ENCODE results near the gene SOWAHC. TPM values are rescaled to one million over a fixed set of nuclear protein-coding genes. Genes with fewer than 3 reads are reported as not detected.

The SOWAHC gene
- total RNA-seq, 1 experiment from 2014 or later, result 18.6 TPM

DNA sequence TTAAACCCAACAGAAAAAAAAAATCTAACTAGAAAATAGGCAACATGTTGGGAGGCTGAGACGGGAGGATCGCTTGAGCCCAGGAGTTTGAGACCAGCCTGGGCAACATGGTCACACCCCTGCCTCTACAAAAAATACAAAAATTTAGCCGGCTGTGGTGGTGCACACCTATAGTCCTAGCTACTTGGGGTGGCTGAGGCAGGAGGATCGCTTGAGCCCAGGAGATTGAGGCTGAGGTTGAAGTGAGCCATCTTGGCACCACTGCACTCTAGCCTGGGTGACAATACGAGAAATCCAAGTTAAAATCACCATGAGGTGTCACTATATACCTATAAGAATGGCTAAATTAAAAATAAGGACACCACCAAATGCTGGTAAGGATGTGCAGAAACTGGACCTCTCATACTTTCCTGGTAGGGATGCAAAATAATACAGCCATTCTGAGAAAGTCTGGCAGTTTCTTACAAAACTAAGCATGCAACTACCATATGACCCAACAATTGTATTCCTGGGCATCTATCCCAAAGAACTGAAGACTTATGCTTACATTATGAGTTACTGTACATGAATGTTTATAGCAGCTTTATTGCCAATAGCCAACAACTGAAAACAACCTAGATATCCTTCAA lies 2.6 kb upstream of the SOWAHC start (continued):
- TF ChIP-seq, protein P1, sequence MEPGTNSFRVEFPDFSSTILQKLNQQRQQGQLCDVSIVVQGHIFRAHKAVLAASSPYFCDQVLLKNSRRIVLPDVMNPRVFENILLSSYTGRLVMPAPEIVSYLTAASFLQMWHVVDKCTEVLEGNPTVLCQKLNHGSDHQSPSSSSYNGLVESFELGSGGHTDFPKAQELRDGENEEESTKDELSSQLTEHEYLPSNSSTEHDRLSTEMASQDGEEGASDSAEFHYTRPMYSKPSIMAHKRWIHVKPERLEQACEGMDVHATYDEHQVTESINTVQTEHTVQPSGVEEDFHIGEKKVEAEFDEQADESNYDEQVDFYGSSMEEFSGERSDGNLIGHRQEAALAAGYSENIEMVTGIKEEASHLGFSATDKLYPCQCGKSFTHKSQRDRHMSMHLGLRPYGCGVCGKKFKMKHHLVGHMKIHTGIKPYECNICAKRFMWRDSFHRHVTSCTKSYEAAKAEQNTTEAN (CRISPR knock-in tag; IDR thresholded peaks at IDR 0.05), result no peak
- TF ChIP-seq, protein P2, sequence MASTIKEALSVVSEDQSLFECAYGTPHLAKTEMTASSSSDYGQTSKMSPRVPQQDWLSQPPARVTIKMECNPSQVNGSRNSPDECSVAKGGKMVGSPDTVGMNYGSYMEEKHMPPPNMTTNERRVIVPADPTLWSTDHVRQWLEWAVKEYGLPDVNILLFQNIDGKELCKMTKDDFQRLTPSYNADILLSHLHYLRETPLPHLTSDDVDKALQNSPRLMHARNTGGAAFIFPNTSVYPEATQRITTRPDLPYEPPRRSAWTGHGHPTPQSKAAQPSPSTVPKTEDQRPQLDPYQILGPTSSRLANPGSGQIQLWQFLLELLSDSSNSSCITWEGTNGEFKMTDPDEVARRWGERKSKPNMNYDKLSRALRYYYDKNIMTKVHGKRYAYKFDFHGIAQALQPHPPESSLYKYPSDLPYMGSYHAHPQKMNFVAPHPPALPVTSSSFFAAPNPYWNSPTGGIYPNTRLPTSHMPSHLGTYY (CRISPR knock-in tag; IDR thresholded peaks at IDR 0.05), result no peak
- TF ChIP-seq, protein P3, sequence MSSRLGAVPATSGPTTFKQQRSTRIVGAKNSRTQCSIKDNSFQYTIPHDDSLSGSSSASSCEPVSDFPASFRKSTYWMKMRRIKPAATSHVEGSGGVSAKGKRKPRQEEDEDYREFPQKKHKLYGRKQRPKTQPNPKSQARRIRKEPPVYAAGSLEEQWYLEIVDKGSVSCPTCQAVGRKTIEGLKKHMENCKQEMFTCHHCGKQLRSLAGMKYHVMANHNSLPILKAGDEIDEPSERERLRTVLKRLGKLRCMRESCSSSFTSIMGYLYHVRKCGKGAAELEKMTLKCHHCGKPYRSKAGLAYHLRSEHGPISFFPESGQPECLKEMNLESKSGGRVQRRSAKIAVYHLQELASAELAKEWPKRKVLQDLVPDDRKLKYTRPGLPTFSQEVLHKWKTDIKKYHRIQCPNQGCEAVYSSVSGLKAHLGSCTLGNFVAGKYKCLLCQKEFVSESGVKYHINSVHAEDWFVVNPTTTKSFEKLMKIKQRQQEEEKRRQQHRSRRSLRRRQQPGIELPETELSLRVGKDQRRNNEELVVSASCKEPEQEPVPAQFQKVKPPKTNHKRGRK (CRISPR knock-in tag; IDR thresholded peaks at IDR 0.05; ENCODE audit: borderline replicate concordance), result no peak

DNA sequence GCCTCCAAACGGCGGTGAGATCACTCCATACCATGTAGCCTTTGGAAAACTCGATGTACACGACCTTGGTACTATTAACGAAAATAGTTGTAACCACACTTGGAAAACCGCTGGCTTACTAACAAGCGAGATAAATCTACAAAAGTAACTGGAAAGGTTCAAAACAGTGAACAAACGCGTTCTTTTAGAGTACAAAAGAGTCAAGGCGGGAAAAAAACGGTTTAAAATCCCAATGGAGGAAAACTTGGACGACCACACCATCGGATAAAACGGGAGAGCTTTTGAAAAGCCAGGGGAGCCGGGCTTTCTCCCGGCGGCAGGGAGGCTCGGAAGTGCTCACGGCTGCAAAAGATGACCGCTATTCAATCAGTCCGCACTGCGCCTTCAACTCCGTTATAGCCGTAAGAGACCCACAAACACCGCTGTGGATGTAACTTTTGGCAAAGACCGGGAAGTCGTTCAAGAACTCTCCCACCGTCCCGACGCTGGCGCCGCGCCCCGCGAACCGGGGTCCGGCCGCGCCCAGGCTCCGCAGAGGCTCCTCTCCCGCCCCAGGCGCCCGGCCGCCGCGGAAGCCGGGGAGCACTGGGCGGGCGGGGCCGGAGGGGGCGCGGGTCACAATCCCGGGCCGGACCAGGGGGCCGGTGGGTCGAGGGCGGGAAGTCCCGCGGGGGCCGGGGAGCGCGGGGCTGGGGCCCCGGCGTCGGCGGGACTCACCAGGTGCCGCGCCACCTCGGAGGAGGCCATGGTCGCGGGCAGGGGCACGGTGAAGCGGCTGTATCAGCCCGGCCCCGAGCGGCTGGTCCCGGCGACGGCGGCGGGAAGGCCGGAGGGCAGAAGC lies 863 bp upstream of the SOWAHC start:
- peaks cover 14% of the 10 kb centered on the region for H3K27me3 Mint-ChIP-seq (ENCODE audit: low read depth)
- TF ChIP-seq FOXP1 (CRISPR knock-in tag; IDR thresholded peaks at IDR 0.05; ENCODE audit: borderline replicate concordance), result 0 out of 2 replicates have a peak, but pooled peaks have one; percentile 2
- TF ChIP-seq, protein P4, sequence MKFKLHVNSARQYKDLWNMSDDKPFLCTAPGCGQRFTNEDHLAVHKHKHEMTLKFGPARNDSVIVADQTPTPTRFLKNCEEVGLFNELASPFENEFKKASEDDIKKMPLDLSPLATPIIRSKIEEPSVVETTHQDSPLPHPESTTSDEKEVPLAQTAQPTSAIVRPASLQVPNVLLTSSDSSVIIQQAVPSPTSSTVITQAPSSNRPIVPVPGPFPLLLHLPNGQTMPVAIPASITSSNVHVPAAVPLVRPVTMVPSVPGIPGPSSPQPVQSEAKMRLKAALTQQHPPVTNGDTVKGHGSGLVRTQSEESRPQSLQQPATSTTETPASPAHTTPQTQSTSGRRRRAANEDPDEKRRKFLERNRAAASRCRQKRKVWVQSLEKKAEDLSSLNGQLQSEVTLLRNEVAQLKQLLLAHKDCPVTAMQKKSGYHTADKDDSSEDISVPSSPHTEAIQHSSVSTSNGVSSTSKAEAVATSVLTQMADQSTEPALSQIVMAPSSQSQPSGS (CRISPR knock-in tag; IDR thresholded peaks at IDR 0.05; ENCODE audit: borderline replicate concordance, low read depth), result no peak
- DNase-seq (ENCODE audit: low spot score), result no peak
- H3K4me3 Mint-ChIP-seq, result peak overlapping the region; percentile 97
- ChIA-PET POLR2A (interaction anchor here (0.9 to 1.9 kb wide), 8 partner anchors 8 to 81 kb away, joined by 3 to 8 read pairs (median 4); no protein-coding TSS in a partner anchor), CTCF (interaction anchor here (1.9 to 2.6 kb wide), 2 partner anchors 66 to 102 kb away, joined by 5 to 20 read pairs; no protein-coding TSS in a partner anchor)
- H3K36me3 Mint-ChIP-seq, result no peaks in the 10 kb centered on the region
- H3K4me1 Mint-ChIP-seq, result peaks cover 50% of the 10 kb centered on the region
- H3K27ac Mint-ChIP-seq, result peak overlapping the region; percentile 98
- peak; percentile 1 for ATAC-seq
- H3K9me3 Mint-ChIP-seq, result no peaks in the 10 kb centered on the region

DNA sequence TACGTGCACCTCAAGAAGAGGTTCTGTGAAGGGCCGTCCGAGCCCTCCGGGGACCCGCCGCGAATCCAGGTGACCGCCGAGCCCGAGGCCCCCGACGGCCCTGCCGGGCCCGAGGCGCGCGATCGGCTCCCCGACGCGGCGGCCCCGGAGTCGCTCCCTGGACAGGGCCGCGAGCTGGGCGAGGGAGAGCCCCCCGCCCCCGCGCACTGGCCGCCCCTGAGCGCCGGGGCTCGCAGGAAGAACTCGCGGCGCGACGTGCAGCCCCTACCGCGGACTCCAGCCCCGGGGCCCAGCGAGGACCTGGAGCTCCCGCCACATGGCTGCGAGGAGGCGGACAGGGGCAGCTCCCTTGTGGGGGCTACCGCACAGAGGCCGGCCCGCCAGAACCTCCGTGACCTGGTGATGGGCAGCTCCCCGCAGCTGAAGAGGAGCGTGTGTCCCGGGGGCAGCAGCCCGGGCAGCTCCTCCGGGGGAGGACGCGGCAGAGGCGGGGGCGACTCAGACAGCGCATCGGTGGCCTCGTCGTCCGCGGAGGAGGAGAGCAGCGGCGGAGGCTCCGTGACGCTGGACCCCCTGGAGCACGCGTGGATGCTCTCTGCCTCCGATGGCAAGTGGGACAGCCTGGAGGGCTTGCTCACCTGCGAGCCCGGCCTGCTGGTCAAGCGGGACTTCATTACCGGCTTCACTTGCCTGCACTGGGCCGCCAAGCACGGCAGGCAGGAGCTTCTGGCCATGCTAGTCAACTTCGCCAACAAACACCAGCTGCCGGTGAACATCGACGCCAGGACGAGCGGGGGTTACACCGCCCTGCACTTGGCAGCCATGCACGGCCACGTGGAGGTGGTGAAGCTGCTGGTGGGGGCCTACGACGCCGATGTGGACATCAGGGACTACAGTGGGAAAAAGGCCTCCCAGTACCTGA lies 812 bp downstream of the SOWAHC start:
- H3K27ac Mint-ChIP-seq, result no peak overlapping the region
- no peaks in the 10 kb centered on the region for H3K36me3 Mint-ChIP-seq
- ATAC-seq (no peak), DNase-seq (ENCODE audit: low spot score) (peak; percentile 36)
- peaks cover 37% of the 10 kb centered on the region for H3K4me1 Mint-ChIP-seq
- ChIA-PET CTCF (interaction anchor here (1.1 to 2.6 kb wide), 3 partner anchors 48 to 101 kb away, joined by 3 to 20 read pairs (median 5); no protein-coding TSS in a partner anchor), POLR2A (interaction anchor here (0.6 to 1.9 kb wide), 7 partner anchors 14 to 79 kb away, joined by 3 to 8 read pairs (median 4); no protein-coding TSS in a partner anchor)
- no peaks in the 10 kb centered on the region for H3K9me3 Mint-ChIP-seq
- peak overlapping the region; percentile 83 for H3K4me3 Mint-ChIP-seq
- peaks cover 14% of the 10 kb centered on the region for H3K27me3 Mint-ChIP-seq (ENCODE audit: low read depth)
- TF ChIP-seq ESRRA (CRISPR knock-in tag; IDR thresholded peaks at IDR 0.05; ENCODE audit: borderline replicate concordance), result peak; percentile 75
- TF ChIP-seq TCF7 (CRISPR knock-in tag; IDR thresholded peaks at IDR 0.05; ENCODE audit: low read depth), result peak; percentile 90; the same call in 1 of the 2 replicates
- TF ChIP-seq NFYB (CRISPR knock-in tag; conservative IDR thresholded peaks at IDR 0.05; ENCODE audit: low read depth), result no peak
- no peak for TF ChIP-seq OVOL2 (CRISPR knock-in tag; IDR thresholded peaks at IDR 0.05; ENCODE audit: borderline replicate concordance)
- TF ChIP-seq CREM (CRISPR knock-in tag; IDR thresholded peaks at IDR 0.05), result peak; percentile 63; the same call in 1 of the 2 replicates
- TF ChIP-seq MYBL2 (CRISPR knock-in tag; IDR thresholded peaks at IDR 0.05), result 0 out of 2 replicates have a peak, but pooled peaks have one; percentile 59
- no peak for TF ChIP-seq HMGA2 (CRISPR knock-in tag; IDR thresholded peaks at IDR 0.05)
- TF ChIP-seq, protein P5, sequence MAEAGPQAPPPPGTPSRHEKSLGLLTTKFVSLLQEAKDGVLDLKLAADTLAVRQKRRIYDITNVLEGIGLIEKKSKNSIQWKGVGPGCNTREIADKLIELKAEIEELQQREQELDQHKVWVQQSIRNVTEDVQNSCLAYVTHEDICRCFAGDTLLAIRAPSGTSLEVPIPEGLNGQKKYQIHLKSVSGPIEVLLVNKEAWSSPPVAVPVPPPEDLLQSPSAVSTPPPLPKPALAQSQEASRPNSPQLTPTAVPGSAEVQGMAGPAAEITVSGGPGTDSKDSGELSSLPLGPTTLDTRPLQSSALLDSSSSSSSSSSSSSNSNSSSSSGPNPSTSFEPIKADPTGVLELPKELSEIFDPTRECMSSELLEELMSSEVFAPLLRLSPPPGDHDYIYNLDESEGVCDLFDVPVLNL (CRISPR knock-in tag; IDR thresholded peaks at IDR 0.05; ENCODE audit: borderline replicate concordance, low read depth), result 0 out of 2 replicates have a peak, but pooled peaks have one; percentile 39
- 0 out of 2 replicates have a peak, but pooled peaks have one; percentile 88 for TF ChIP-seq KAT7 (CRISPR knock-in tag; IDR thresholded peaks at IDR 0.05; ENCODE audit: borderline replicate concordance)
- no peak for TF ChIP-seq ZNF423 (CRISPR knock-in tag; IDR thresholded peaks at IDR 0.05)
- TF ChIP-seq, protein P6, sequence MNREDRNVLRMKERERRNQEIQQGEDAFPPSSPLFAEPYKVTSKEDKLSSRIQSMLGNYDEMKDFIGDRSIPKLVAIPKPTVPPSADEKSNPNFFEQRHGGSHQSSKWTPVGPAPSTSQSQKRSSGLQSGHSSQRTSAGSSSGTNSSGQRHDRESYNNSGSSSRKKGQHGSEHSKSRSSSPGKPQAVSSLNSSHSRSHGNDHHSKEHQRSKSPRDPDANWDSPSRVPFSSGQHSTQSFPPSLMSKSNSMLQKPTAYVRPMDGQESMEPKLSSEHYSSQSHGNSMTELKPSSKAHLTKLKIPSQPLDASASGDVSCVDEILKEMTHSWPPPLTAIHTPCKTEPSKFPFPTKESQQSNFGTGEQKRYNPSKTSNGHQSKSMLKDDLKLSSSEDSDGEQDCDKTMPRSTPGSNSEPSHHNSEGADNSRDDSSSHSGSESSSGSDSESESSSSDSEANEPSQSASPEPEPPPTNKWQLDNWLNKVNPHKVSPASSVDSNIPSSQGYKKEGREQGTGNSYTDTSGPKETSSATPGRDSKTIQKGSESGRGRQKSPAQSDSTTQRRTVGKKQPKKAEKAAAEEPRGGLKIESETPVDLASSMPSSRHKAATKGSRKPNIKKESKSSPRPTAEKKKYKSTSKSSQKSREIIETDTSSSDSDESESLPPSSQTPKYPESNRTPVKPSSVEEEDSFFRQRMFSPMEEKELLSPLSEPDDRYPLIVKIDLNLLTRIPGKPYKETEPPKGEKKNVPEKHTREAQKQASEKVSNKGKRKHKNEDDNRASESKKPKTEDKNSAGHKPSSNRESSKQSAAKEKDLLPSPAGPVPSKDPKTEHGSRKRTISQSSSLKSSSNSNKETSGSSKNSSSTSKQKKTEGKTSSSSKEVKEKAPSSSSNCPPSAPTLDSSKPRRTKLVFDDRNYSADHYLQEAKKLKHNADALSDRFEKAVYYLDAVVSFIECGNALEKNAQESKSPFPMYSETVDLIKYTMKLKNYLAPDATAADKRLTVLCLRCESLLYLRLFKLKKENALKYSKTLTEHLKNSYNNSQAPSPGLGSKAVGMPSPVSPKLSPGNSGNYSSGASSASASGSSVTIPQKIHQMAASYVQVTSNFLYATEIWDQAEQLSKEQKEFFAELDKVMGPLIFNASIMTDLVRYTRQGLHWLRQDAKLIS (CRISPR knock-in tag; IDR thresholded peaks at IDR 0.05; ENCODE audit: borderline replicate concordance), result no peak

Measured in WTC11 (cell line).